GM19238 (cell line): Measurements from ENCODE around the gene PHF12.
"Not testable (repeated sequence)": the region's sequence is repeated elsewhere in the genome, so short reads cannot be mapped to it uniquely, and the experiment has no call there.

ENCODE experiments used
- DNase-seq: peaks from one replicate; pipeline ENCODE4 v3.0.0; 2011; ENCODE audit warnings: low spot score; ENCODE audit not compliant: insufficient read length

The PHF12 gene

GRCh38 chr17:28904800-28905199, 46.5 kb downstream of the PHF12 start:
- DNase-seq, result no peak

- not testable (repeated sequence) for DNase-seq
Measured at GRCh38 chr17:28903546-28903841, 47.8 kb downstream of the PHF12 start.

- peak; percentile 94 for DNase-seq
Measured at GRCh38 chr17:28902819-28903545, 48.3 kb downstream of the PHF12 start, which contains the start of gene DHRS13. DHRS13 (minus strand) TSS chr17:28903079; CDS start chr17:28902944, 135 bp downstream.

DNA sequence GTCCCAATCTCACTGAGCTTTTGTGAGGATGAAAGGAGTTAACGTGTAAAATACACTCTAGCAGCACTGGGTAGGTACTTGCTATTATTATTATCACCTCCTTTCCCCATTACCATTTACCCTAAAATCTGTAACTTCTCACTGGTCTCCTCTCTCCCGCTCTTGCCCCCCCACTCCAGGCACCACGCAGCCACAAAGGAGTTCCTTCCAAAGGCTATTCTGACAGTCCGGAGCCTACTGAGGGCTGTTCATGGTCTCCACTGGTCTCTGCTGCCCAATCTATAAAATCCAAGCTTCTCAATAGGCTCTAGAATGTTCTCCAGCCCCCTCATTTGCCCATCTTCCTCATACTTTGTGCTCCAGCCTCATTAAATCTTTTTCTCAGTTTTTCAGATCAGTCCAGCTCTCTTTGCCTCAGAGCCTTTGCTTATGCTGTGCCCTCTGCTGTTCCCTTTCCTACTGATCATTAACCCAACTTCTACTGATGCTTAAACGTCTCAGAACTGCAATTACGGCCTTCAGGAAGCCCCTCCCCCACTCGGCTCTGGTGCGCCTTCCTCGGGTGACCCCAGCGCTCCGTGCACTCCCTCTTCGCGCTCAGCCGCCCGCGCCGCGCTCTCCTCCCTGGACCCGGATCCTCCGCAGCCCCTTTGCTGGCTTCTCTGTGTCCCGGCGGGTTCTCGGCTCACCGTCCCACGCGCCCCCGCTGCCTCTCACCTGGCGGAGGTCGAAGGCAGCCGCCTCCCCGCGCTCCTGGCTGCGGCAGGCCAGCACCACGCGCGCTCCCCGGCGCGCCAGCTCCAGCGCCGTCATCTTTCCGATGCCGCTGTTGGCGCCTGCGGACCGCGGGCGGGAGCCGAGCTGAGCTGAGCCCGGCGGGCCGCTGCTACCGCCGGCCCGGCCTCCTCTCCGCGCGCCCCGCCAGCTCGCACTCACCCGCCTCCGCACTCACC, 49.2 kb downstream of the PHF12 start:
- DNase-seq, result peak; percentile 41

GRCh38 chr17:28900986-28901726, 50.2 kb downstream of the PHF12 start:
- DNase-seq, result no peak

DNA sequence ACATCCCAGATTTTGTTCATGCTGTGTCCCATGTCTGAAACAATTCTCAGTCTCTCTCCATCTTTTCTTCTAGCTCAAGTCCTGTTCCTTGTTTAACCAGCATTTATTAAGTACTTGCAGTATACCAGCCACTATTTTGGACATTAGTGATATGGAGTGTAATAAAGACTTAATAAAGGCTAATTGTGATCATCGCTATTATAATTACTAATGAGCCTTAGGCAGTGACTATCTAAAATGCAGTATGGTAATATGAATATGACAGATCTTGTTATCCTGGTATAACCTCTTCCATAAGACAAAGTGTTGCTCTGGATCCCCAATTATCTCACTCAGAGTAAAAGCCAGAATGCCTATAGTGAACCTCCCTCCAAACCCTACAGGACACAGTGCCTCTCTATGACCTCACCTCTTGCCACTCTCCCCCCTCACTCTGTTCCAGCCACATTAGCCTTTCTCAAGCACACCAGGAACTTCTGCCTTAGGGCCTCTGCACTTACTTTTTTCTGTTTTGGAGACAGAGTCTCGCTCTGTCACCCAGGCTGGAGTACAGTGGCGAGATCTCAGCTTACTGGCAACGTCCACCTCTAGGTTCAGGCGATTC, 52.0 kb downstream of the PHF12 start:
- no peak for DNase-seq

- no peak for DNase-seq
Measured at GRCh38 chr17:28898527-28898955, 52.8 kb downstream of the PHF12 start.

DNA sequence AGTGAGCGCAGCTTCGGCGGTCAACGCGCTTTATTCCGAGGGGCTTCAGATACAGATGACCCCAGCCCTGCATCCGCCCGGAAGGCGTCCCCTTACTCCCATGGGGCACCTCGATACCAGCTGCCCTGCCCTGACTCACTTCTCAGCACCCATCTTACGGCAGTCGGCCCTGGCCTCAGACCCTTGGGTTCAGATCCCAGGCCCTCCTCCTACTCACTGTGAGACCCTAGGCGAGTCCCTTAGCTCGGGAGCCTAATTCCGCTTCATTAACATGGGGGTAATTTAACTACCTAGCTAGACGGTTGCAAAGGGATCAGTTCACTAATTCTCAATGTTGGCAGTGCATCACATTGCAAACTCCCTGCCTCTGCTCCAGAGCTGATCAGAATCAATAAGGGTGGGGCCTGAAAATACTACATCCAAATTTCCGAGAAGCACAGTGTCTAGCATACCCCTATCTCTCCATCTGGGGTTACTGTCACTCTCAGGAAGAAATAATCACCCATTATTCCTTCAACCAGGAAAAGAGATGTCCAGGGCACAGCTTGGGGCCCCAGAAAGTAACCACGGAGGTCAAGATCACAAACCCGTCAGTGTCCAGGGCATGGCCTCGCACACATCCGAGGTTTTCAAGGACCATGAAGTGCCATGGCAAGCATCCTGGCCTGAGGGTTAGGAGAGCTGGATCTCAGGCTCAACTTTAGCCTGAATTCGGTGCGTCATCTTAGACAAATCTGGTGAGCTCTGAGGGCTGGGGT, 53.4 kb downstream of the PHF12 start:
- no peak for DNase-seq

DNA sequence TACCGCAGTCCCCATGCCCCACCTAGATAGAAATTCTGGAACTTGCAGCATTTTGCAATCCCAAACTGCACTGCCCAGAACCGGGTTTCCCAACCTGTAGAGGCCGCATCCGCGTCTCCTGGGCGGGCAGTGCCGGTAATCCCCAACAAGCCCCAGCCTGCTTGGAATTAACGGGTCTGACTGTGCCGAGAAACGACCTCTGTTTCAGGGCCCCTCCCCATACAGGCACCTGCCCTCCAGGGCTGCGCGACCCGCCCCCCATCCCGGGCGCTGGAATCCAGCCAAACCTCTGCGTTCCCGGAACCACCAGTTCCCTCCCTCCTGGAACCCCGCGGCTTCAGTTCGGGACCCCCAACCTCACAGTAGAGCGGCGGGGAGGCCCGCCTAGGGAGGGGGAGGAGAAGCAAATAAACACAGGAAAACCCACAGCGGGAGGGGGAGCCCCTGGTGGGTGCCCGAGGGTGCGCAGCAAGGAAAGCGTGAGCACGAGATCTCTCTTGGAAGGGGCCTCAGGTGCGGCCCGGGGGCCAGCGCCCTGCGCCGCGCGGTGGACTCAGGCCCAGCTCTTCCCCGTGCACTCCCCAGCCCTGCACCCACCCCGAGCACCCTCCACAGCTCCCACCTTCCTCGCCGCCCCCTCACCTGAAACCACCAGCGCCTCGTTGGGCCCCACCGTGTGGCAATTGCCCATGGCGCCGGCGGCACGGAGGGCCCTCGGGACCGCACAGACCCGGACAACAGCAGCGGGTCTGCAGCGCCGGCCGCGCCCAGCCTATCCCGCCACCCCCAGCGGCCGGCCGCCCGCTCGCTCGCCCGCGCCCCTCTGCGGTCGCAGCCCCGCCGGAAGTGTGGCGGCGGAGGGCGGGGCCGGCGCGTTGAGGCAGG, 54.2 kb downstream of the PHF12 start, which contains the start of gene FLOT2:
Gene FLOT2 (minus strand): TSS at position 850 of the 885 bp plus-strand sequence. CDS start 159 bp downstream, at position 691.
- DNase-seq, result no peak

DNA sequence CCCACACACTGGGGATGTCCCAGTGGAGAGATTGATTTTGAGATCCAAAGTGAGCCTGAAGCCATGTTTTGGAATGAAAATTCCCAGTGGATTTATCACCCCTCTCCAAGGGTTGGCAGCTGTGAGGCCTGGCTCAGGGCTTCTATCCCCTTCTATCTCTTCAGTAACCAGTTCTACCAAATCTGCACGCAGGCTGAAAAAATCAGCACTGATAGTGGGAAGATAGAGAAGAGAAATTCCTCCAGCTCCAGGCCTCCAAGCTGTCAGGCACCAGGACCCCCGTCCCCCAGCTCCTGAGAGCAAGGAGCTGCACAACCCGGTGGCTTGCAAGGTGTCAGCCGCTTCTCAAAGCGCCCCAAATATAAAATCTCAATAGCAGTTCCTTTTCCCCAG, 54.8 kb downstream of the PHF12 start:
- DNase-seq, result no peak

GRCh38 chr17:28895794-28896447, 55.4 kb downstream of the PHF12 start:
- no peak for DNase-seq

DNA sequence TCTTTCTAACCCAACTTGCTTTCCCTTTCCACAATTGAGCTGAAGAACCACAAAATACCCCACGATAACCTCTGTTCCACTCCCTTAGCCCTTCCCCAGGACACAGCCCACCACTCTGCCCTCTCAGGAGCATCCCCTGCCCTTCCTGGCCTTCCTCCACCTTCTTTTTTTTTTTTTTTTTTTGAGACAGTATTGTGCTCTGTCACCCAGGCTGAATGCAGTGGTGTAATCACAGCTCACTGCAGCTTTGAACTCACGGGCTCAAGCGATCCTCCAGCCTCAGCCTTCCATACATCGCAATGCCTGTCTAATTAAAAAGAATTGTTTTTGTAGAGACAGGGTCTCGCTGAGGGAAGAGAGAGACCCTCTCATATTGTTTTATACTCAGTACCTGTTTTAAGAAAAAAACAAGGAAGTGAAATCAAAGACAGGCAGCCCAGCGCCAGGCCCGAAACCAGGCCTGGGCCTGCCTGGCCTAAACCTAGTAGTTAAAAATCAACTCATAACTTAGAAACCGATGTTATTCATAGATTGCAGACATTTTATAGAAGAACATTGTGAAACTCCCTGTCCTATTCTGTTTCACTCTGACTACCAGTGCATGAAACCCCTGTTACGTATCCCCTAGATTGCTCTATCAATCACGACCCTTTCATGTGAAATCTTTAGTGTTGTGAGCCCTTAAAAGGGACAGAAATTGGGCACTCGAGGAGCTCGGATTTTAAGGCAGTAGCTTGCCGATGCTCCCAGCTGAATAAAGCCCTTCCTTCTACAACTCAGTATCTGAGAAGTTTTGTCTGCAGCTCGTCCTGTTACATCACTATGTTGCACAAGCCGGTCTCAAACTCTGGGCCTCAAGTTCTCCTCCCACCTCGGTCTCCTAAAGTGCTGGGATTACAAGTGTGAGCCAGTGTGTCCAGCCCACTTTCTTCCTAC, 57.8 kb downstream of the PHF12 start:
- DNase-seq, result not testable (repeated sequence)

GRCh38 chr17:28892024-28892423, 59.3 kb downstream of the PHF12 start:
- peak; percentile 55 for DNase-seq

DNA sequence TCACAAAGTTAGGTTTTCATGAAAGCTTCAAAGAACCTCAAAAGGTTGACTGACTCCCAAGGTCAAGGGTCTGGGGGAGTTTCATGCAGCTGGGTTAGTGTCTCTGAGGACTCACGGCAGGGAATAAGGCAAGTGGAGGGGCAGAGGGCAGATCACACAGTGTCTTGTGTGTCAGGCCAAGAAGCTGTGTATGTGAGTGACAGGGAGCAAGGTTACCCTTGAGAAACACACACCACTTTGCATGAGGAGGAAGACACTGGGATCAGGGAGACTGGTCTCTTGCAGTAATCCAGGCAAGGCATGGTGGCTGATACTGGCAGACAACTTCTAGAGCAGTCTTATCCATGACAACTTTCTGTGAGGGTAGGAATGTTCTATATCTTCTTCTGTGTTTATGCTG, 60.1 kb downstream of the PHF12 start:
- DNase-seq, result no peak

- DNase-seq, result no peak
Measured at GRCh38 chr17:28889996-28890395, 61.3 kb downstream of the PHF12 start.

GRCh38 chr17:28888832-28889231, 62.5 kb downstream of the PHF12 start:
- DNase-seq, result no peak

GRCh38 chr17:28887871-28888471, 63.3 kb downstream of the PHF12 start:
- no peak for DNase-seq
